ENCODE data around the gene ACOT12.

GRCh38 chr5:81300921-81301270 lies 93.0 kb downstream of the ACOT12 start:
- TF ChIP-seq POLR2A (IDR thresholded peaks at IDR 0.05), result no peak
- TF ChIP-seq, protein P1, sequence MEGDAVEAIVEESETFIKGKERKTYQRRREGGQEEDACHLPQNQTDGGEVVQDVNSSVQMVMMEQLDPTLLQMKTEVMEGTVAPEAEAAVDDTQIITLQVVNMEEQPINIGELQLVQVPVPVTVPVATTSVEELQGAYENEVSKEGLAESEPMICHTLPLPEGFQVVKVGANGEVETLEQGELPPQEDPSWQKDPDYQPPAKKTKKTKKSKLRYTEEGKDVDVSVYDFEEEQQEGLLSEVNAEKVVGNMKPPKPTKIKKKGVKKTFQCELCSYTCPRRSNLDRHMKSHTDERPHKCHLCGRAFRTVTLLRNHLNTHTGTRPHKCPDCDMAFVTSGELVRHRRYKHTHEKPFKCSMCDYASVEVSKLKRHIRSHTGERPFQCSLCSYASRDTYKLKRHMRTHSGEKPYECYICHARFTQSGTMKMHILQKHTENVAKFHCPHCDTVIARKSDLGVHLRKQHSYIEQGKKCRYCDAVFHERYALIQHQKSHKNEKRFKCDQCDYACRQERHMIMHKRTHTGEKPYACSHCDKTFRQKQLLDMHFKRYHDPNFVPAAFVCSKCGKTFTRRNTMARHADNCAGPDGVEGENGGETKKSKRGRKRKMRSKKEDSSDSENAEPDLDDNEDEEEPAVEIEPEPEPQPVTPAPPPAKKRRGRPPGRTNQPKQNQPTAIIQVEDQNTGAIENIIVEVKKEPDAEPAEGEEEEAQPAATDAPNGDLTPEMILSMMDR (IDR thresholded peaks at IDR 0.05), result no peak

All from right lobe of liver (tissue), 4 donors.